Left renal cortex interstitium (tissue), 4 donors: ENCODE data around the gene IDS. TPM values are rescaled to one million over a fixed set of nuclear protein-coding genes. Genes with fewer than 3 reads are reported as not detected.
"Not testable (repeated sequence)": the region's sequence is repeated elsewhere in the genome, so short reads cannot be mapped to it uniquely, and the experiment has no call there.

ENCODE experiments used
- DNase-seq, 4 donors: peaks; one replicate each; pipeline ENCODE4 v3.0.0-alpha.2; 2013; ENCODE audit warnings: low read depth in 4 of 4, low spot score in 2 of 4, missing footprints in 1 of 4
- polyA plus RNA-seq, 4 donors: library from polyadenylated mRNA; unstranded; fragments of 120-200 nt; gene quantifications; one replicate each; pipeline ENCODE4 v1.2.1, GENCODE V29; 2013; ENCODE audit not compliant: insufficient read length in 4 of 4

IDS gene
- polyA plus RNA-seq = 10 to 100 TPM; 27.1 to 44.5 (median 34.3) TPM

- peak; percentile 31 to 75 (median 53) for DNase-seq
Observed at GRCh38 chrX:149504915-149505651, at the start of gene IDS. TSS of gene IDS (minus strand) at chrX:149505306. CDS start at chrX:149505137, 169 bp downstream.

- not testable (repeated sequence) for DNase-seq
Observed at GRCh38 chrX:149551939-149552248, 46.8 kb upstream of the IDS start.

GRCh38 chrX:149551245-149551938 is 46.3 kb upstream of the IDS start:
- DNase-seq = not testable (repeated sequence)

- DNase-seq = not testable (repeated sequence)
Observed at GRCh38 chrX:149550454-149550853, 45.3 kb upstream of the IDS start.

- not testable (repeated sequence) for DNase-seq
Observed at GRCh38 chrX:149549701-149550100, 44.6 kb upstream of the IDS start, which contains the start of gene HSFX3. TSS of gene HSFX3 (minus strand) at chrX:149549924. CDS start at chrX:149549852, 72 bp downstream.

- DNase-seq = not testable (repeated sequence)
Observed at GRCh38 chrX:149547782-149548181, 42.7 kb upstream of the IDS start.

- DNase-seq = not testable (repeated sequence)
Observed at GRCh38 chrX:149546962-149547361, 41.9 kb upstream of the IDS start.

GRCh38 chrX:149545545-149546543 is 40.7 kb upstream of the IDS start:
- DNase-seq = not testable (repeated sequence)

- DNase-seq = no peak
Observed at GRCh38 chrX:149541521-149542047, 36.5 kb upstream of the IDS start.

GRCh38 chrX:149540621-149541520 is 35.8 kb upstream of the IDS start, which contains the start of gene EOLA1:
TSS of gene EOLA1 (plus strand) at chrX:149541012. CDS start at chrX:149545631, 4,619 bp downstream.
- peak; percentile 70 to 80 (median 74) for DNase-seq

GRCh38 chrX:149540131-149540620 is 35.1 kb upstream of the IDS start:
- peak; percentile 55 to 75 (median 62) for DNase-seq

- peak; percentile 52 to 80 (median 66) for DNase-seq
Observed at GRCh38 chrX:149539283-149540130, 34.4 kb upstream of the IDS start.

- not testable (repeated sequence) for DNase-seq
Observed at GRCh38 chrX:149537474-149537873, 32.4 kb upstream of the IDS start.

GRCh38 chrX:149534926-149535602 is 30.0 kb upstream of the IDS start:
- DNase-seq = not testable (repeated sequence)

- not testable (repeated sequence) for DNase-seq
Observed at GRCh38 chrX:149533999-149534398, 28.9 kb upstream of the IDS start.

GRCh38 chrX:149532868-149533267 is 27.8 kb upstream of the IDS start:
- DNase-seq = not testable (repeated sequence)

GRCh38 chrX:149531599-149531998 is 26.5 kb upstream of the IDS start:
- DNase-seq = no peak
